ENCODE data around the gene CAMTA1.

The CAMTA1 gene

GRCh38 chr1:7077136-7077535, 291.9 kb downstream of the CAMTA1 start:
- no peak for DNase-seq (ENCODE audit: low spot score)

GRCh38 chr1:7077970-7078369, 292.7 kb downstream of the CAMTA1 start:
- no peak for DNase-seq (ENCODE audit: low spot score)

DNA sequence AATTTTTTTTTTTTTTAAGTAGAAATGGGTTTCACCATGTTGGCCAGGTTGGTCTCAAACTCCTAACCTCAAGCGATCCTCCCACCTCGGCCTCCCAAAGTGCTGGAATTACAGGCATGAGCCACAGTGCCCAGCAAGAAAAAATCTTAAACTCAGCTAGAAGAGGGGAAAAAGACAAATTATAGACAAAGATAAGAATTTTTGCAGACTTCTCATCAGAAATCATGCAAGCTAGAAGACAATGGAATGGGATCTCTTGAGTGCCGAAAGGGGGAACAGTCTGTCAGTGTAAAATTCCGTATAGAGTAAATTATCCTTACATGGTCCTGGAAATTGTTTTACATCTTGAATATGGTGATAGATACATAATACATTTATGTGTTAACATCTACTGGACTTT, 294.4 kb downstream of the CAMTA1 start:
- DNase-seq (ENCODE audit: low spot score): no peak

- no peak for DNase-seq (ENCODE audit: low spot score)
Observed at GRCh38 chr1:7084232-7084894, 299.1 kb downstream of the CAMTA1 start.

DNA sequence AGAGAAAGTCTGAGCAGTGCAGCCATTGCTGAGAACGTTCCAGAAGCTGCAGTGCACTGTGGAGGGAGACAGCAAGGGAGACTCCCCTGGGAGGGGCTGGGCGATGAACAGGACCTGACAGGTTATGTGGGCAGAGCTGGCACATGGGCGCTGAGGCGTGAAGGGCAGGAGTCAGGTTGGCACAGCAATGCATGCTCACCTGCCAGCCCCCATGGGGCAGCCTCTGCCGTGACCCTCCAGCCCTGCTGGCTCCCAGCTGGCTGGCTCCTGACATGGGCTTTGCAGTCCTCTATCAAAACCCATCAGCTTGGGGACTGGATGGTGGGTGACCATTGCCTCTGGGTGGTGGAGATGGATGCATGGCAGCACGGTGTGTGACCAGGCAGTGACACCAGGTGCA, 300.3 kb downstream of the CAMTA1 start:
- no peak for DNase-seq (ENCODE audit: low spot score)

DNA sequence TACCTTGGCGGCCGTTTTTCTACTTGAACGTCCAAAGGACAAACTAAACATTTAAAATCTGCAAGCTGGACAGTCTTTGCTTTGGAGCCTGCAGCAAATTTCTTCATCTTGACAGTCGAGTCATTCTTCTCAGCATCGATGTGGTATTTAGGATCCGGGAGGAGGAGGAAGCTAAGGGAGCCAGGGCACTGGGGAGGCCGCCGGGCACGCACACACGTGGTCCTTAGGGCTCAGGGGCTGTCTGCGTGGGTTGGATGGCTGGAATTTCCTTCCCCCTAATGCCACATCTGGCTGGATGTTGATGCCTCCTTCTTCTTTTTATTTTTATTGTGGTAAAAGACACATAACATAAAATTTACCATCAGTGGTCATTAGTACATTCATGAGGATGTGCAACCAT, 300.9 kb downstream of the CAMTA1 start:
- no peak for DNase-seq (ENCODE audit: low spot score)

DNA sequence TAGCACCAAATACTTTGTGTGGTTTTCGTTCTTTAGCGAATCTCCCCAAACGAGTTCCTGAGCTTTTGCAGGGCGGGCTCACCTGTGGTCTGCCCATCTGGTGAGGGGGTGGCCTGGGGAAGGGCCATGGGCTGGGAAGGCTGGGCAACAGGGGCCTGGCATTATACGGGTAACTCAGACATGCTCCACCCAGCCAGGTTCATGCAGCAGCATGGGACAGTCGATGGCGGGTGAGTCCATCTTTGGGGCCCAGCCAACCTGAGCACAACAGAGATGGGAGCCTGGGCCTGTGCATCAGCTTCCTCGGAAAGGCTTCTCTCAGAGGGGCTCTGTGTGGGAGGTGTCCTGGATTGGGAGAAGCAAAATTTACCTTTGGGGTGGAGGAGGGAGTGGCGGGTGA, 302.6 kb downstream of the CAMTA1 start:
- no peak for DNase-seq (ENCODE audit: low spot score)

DNA sequence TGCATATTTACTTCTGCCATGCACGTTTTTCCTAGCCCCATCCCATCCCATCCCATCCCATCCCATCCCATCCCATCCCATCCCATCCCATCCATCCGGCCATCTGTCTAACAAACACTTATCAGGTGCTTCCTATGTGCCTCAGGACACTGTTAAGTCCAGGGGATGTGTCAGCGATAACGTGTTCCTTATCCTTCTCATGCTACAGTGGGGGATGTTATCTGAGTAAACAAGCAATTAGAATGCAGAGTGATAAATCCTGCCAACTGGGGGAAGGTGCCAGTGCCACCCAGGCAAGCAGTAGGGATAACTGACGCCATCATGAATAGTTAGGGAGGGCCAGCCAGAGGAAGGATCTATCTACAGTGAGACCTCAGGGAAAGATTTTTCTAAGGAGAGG, 304.2 kb downstream of the CAMTA1 start:
- DNase-seq (ENCODE audit: low spot score): no peak

DNA sequence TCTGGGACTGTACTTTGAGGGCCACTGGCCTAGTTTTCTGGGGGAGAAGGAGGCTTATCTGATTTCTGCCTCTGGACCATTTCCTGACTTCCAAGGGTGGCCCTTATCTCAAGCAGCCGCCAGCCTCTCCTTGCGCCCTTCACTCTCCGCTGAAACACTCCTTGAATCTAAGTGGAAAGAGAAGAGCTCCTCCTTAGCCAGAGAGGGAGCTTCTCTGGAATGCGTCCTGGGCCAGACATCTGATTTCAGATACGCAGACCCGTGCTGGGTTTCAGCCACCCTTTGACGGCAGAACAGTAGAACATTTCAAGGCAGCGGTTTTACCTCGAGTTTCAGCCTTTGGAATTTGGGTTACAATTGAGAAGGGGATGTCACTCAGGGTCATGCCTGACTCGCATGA, 308.0 kb downstream of the CAMTA1 start:
- DNase-seq (ENCODE audit: low spot score): no peak

GRCh38 chr1:7094086-7094485, 308.8 kb downstream of the CAMTA1 start:
- DNase-seq (ENCODE audit: low spot score): no peak

GRCh38 chr1:7094509-7094908, 309.3 kb downstream of the CAMTA1 start:
- DNase-seq (ENCODE audit: low spot score): no peak

DNA sequence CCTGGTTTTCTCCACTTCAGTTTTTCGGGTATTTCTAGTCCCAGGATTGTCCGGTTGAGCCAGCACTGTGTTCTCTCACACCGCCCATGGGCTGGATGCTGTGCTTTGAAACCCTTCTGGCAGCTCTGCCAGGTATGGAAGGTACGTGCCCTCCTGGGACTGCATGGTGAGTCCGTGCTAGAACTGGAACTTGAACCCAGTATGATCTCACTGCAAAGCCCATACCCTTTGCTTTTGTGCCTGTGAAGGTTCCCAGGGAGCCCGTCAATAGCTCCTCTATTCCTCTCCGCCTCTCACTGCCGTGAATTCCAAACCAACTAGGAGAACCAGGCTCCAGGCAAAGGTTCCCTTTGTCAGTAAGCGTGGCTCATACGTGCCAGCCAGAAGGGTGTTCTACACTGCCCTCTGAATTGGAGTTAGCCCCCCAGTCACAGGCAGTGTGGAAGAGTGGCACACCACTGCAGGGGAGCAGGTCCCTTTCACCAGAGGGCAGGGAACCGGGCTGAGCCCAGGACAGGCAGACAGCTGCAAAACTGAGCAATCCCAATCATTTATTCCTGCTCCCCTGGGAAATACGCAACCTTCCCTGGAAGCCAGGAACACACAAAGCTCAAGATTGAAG, 310.2 kb downstream of the CAMTA1 start:
- no peak for DNase-seq (ENCODE audit: low spot score)

GRCh38 chr1:7097938-7098592, 312.8 kb downstream of the CAMTA1 start:
- no peak for DNase-seq (ENCODE audit: low spot score)

DNA sequence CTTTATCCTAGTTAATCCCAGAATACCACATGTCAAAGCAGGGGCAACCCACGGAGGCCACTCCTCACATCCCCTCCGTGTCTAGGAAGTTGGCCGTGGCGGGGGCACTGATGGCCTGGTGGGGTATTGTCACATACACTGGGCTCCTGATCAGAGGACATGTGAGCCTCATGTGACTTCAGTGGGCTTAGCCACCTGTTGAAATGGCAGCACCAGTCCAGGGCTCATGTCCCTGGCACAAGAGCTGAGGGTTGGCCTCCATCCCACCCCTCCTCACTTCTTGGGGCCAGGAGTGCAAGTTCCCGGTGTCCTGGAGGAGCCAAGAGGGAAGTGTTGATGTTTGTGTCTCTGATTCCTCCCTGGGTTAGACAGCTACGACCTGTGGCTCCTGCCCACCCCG, 313.4 kb downstream of the CAMTA1 start:
- DNase-seq (ENCODE audit: low spot score): no peak

DNA sequence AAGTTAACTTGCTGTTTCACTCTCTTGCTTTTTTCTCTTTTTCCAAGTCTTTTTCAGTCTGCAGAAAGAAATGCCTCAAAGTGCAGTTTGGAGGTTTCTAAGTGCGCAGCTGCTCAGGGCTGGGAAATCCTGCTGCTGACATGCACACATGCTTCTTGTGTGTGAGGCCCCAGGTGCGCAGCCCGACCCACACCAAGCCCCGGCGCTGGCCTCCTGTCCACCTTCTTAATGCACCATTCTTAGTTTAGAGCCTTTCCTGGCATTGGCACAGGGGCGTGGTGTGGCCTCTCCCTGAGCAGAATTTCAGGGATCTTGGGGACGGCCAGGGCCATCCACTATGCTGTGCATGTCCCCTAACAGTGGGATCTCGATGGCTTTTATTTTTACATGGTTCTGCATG, 315.2 kb downstream of the CAMTA1 start:
- DNase-seq (ENCODE audit: low spot score): no peak

DNA sequence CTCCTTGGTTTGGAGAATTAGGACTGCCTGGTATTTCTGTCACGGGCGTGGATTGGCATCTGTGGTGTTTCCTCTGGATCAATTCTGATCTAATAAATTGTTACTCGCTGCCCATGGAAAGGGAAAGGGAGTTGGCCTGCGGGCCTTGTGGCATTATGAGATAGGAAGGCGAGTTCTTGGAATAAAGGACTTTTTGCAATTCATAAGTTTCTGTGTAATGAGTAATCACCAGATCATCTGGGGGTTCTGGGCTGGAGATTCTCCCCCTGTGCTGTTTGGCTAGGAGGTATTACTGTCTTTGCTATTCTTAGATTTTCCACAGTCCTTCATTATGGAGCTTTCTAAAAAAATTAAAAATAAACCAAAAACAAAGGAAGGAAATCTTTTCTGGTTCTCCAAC, 315.9 kb downstream of the CAMTA1 start:
- no peak for DNase-seq (ENCODE audit: low spot score)

DNA sequence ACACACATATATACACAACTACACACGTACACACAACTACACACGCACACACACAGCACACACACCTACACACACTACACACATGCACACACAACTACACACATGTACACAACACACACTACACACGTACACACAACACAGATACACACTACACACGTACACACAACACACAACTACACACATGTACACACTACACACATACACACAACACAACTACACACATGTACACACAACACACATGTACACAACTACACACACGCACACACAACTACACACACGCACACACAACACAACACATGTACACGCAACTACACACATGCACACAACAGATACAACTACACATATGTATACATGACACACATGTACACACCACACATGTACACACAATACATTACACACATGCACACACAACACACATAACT, 318.1 kb downstream of the CAMTA1 start:
- no peak for DNase-seq (ENCODE audit: low spot score)

GRCh38 chr1:7103874-7104273, 318.6 kb downstream of the CAMTA1 start:
- DNase-seq (ENCODE audit: low spot score): no peak

GRCh38 chr1:7104339-7104738, 319.1 kb downstream of the CAMTA1 start:
- DNase-seq (ENCODE audit: low spot score): no peak

DNA sequence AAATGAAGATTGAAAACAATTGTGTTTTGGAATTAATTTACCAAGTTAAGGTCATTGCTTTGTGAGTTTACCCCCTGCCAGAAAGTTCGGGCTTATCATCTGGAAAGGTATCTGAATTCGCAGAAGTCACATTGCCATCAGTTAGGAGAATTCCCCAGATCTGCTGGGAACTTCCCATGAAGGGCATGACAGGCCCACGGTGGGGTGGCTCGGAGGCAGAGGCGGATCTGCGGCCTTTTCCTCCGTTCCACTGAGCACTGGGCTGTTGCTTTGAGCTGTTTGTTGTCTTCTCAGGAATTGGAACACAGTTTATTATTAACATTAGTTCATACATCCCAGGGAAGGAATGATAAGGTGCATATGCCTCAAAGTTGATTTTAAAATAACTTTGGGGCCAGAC, 320.0 kb downstream of the CAMTA1 start:
- DNase-seq (ENCODE audit: low spot score): no peak

GRCh38 chr1:7106442-7107108, 321.3 kb downstream of the CAMTA1 start:
- no peak for DNase-seq (ENCODE audit: low spot score)

- DNase-seq (ENCODE audit: low spot score): no peak
Observed at GRCh38 chr1:7107109-7107830, 322.0 kb downstream of the CAMTA1 start.

Data from RKO (cell line).